K562 (cell line): Measurements from ENCODE around the gene HJV. TPM values are rescaled to one million over a fixed set of nuclear protein-coding genes. Genes with fewer than 3 reads are reported as not detected.
A peak's percentile ranks its signal among the peaks of the same experiment; 100 is the strongest.

Source experiments
- ASH1L ChIP-seq: fragments of 450-650 bp; IDR thresholded peaks from 2 replicates; pipeline ENCODE4 v1.6.1; 2018; ENCODE audit warnings: borderline replicate concordance, mild to moderate bottlenecking, low read depth; ENCODE audit not compliant: partially characterized antibody
- CBX3 ChIP-seq, 2 experiments: IDR thresholded peaks; 1 replicate in 1 of 2; 2 replicates in 1 of 2; pipeline ENCODE4 v1.6.1; 2012; ENCODE audit warnings: inconsistent platforms in 2 of 2, low read length in 2 of 2, borderline replicate concordance in 1 of 2, control low read depth in 1 of 2
- HDAC3 ChIP-seq: fragments of 450-650 bp; IDR thresholded peaks from 2 replicates; pipeline ENCODE4 v1.6.1; 2018; ENCODE audit warnings: borderline replicate concordance, mild to moderate bottlenecking, moderate library complexity; ENCODE audit not compliant: partially characterized antibody
- PML ChIP-seq: IDR thresholded peaks from 2 replicates; pipeline ENCODE4 v1.6.1; 2012; ENCODE audit warnings: low read length, inconsistent platforms
- POLR2G ChIP-seq: fragments of 200-400 bp; formaldehyde crosslinking; IDR thresholded peaks from 2 replicates; pipeline ENCODE4 v1.6.1; 2017; ENCODE audit warnings: low read depth, mild to moderate bottlenecking, antibody characterized with exemption, low read length, moderate library complexity
- PPARD ChIP-seq: fragments of 250-450 bp; sonication (Bioruptor Pico); IDR thresholded peaks from 2 replicates; pipeline ENCODE4 v1.8.0; 2022; ENCODE audit warnings: inconsistent platforms, mild to moderate bottlenecking, moderate library complexity
- RBM22 ChIP-seq: fragments of 200-400 bp; formaldehyde crosslinking; IDR thresholded peaks from 2 replicates; pipeline ENCODE4 v1.6.1; 2018; ENCODE audit warnings: low read length, low read depth; ENCODE audit not compliant: poor library complexity, severe bottlenecking
- ZBED1 ChIP-seq: IDR thresholded peaks from 2 replicates; pipeline ENCODE4 v1.6.1; 2014
- ZBTB17 ChIP-seq: fragments of 450-650 bp; formaldehyde crosslinking; IDR thresholded peaks from 2 replicates; pipeline ENCODE4 v1.4.0; 2020; ENCODE audit warnings: mild to moderate bottlenecking
- ZNF239 ChIP-seq: fragments of 250-450 bp; sonication (Bioruptor Pico); IDR thresholded peaks from 2 replicates; pipeline ENCODE4 v1.4.0; 2020; ENCODE audit warnings: mild to moderate bottlenecking
- polyA plus RNA-seq, 8 experiments: library from polyadenylated mRNA; depleted of rRNA in 4 of 8; stranded (reverse) in 5 of 8; unstranded in 3 of 8; fragments of >200 nt; fragmentation: Nextera tagmentation in 2 of 8; fragmentation: Illumina TruSeq in 1 of 8; extraction: Ambion mirVana in 2 of 8; extraction: Trizol in 1 of 8; gene quantifications; 2 replicates each; pipeline versions ENCODE4 v1.2.1 to v1.2.3, GENCODE V29; 2011 to 2014; ENCODE audit warnings: inconsistent platforms in 1 of 8, missing spikeins in 1 of 8
- total RNA-seq, 7 experiments: library from RNA; depleted of rRNA in 6 of 7; stranded (reverse); fragments of >200 nt in 6 of 7; fragmentation: Illumina TruSeq in 2 of 7; extraction: Trizol in 2 of 7; gene quantifications; 2 replicates each; pipeline versions ENCODE4 v1.2.1 to v1.2.3, GENCODE V29; 2011 to 2021; ENCODE audit warnings: low replicate concordance in 1 of 7
- TF ChIP-seq, protein P1 (sequence below), 2 experiments: IDR thresholded peaks; 2 replicates each; pipeline ENCODE4 v1.6.1; 2012; ENCODE audit warnings: improper control_type of control experiment in 2 of 2, low read depth in 2 of 2, low read length in 2 of 2, borderline replicate concordance in 1 of 2
- TF ChIP-seq, protein P2 (sequence below): fragments of 450-650 bp; IDR thresholded peaks from 2 replicates; pipeline ENCODE4 v1.6.1; 2018; ENCODE audit warnings: mild to moderate bottlenecking, low read depth; ENCODE audit not compliant: partially characterized antibody

Gene HJV
- total and polyA plus RNA-seq, 9 of the 15 experiments (the other 6 are each of a cell fraction or from before 2014, with no cell fraction given) = 1.0 to 6.6 (median 2.4) TPM

DNA sequence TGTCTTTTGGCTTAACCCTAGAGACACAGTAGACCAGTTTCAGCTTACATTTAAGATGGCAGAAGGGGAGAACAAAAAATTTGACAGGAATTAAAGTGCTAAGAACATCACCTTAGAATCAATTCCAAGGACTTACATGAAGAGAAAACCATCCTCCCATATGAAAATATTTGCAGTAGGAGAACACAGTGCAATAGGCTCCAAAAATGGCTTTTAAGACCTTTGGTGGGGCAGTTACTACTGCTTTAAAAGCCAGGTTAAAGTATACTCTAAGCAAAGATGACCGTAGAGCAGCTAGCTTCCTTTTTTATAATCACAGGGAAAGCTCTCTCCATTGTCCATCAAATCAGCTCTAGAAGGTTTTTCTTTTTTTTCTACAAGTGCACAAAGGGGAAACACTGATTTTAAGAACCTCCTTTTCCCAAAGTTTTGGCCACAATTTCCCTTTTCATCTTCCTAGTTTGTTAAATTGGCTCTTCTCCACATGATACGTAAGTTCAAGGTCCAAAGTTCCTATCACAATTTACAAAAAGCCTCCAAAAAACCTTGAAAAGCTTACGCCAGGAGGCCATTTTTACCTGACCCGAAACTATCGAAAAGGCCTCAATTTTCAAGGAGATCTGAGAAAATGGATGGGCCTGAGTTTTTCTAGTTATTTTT, 28.4 kb downstream of the HJV start (continued):
- 0 out of 2 replicates have a peak, but pooled peaks have one; percentile 9 for TF ChIP-seq ZBED1
- no peak for TF ChIP-seq ZNF239 (CRISPR knock-in tag)
- TF ChIP-seq HDAC3 = peak; percentile 13
- peak; percentile 56 for TF ChIP-seq RBM22
- 0 out of 2 replicates have a peak, but pooled peaks have one; percentile 10 for TF ChIP-seq PML
- TF ChIP-seq POLR2G = peak; percentile 65
- no peak for TF ChIP-seq CBX3 (IDR thresholded peaks at IDR 0.05; ENCODE audit: borderline replicate concordance in 1 of 2, low read length in 2 of 2)
- TF ChIP-seq, protein P1, sequence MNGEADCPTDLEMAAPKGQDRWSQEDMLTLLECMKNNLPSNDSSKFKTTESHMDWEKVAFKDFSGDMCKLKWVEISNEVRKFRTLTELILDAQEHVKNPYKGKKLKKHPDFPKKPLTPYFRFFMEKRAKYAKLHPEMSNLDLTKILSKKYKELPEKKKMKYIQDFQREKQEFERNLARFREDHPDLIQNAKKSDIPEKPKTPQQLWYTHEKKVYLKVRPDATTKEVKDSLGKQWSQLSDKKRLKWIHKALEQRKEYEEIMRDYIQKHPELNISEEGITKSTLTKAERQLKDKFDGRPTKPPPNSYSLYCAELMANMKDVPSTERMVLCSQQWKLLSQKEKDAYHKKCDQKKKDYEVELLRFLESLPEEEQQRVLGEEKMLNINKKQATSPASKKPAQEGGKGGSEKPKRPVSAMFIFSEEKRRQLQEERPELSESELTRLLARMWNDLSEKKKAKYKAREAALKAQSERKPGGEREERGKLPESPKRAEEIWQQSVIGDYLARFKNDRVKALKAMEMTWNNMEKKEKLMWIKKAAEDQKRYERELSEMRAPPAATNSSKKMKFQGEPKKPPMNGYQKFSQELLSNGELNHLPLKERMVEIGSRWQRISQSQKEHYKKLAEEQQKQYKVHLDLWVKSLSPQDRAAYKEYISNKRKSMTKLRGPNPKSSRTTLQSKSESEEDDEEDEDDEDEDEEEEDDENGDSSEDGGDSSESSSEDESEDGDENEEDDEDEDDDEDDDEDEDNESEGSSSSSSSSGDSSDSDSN (IDR thresholded peaks at IDR 0.05; ENCODE audit: borderline replicate concordance in 1 of 2, low read depth in 2 of 2, low read length in 2 of 2) = 0 out of 4 replicates have a peak, but pooled peaks of 1 of the 2 experiments have one; percentile 52
- peak; percentile 2 for TF ChIP-seq ASH1L
- no peak for TF ChIP-seq ZBTB17 (CRISPR knock-in tag)
- TF ChIP-seq PPARD (CRISPR knock-in tag) = no peak
- TF ChIP-seq, protein P2, sequence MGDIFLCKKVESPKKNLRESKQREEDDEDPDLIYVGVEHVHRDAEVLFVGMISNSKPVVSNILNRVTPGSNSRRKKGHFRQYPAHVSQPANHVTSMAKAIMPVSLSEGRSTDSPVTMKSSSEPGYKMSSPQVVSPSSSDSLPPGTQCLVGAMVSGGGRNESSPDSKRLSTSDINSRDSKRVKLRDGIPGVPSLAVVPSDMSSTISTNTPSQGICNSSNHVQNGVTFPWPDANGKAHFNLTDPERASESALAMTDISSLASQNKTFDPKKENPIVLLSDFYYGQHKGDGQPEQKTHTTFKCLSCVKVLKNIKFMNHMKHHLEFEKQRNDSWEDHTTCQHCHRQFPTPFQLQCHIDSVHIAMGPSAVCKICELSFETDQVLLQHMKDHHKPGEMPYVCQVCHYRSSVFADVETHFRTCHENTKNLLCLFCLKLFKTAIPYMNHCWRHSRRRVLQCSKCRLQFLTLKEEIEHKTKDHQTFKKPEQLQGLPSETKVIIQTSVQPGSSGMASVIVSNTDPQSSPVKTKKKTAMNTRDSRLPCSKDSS = no peak
